NCI-H1417 treated with DMSO at 0.1 percent for 48 hours (cell line): ENCODE measurements around the gene KCNE4.

Source experiments
- DNase-seq: peaks from one replicate; lab custom pipeline; 2025; lab: John Stamatoyannopoulos, UW

The KCNE4 gene

GRCh38 chr2:223087466-223087865 lies 35.5 kb downstream of the KCNE4 start:
- DNase-seq, result no peak

- DNase-seq, result no peak
Observed at GRCh38 chr2:223088866-223089265, 36.9 kb downstream of the KCNE4 start.

DNA sequence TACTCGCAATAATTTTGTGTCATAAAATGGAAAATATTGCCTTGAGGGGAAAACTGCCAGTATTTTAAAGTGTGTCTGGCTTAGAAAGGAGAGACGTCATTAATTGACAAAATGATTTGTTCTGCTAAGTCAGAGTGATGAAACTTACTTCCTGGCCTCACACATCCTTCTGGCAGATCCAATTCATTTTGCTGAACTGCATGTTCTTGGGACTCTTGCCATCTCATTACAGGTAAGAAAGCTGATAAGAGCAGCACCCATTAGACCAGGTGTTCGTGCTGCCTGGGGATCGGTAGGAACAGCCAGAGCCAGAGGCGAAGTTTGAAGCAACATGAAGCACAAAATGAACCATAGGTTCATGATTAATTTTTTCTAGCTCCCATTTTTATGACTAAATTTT lies 38.0 kb downstream of the KCNE4 start:
- DNase-seq, result no peak

DNA sequence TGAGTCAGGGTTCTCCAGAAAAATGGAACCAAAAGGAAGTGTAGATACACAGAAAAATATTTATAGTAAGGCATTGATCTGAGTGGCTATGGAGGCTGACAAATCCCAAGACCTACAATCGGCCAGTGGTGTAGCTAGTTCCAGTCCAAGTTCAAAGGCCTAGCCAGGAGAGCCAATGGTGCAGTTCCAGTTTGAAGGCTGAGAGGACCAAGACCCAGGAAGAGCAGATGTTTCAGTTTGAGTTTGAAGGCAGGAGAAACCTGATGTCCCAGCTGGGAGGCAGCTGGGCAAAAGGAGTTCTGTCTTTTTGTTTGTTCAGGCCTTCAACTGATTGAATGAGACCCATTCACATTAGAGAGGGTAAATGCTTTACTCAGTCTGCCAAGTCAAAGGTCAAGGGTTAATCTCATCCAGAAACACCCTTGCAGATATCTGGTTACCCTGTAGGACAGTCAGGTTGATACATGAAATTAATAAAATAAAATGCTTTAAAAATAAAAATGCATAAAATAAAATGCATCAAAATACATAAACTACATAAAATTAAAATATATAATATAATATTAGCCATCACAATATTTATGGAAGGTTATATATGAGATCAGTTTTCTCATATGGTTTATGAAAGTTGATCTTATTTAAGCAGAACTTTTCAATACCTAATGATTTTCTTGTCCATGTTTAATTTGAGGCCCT lies 38.7 kb downstream of the KCNE4 start:
- DNase-seq, result no peak

DNA sequence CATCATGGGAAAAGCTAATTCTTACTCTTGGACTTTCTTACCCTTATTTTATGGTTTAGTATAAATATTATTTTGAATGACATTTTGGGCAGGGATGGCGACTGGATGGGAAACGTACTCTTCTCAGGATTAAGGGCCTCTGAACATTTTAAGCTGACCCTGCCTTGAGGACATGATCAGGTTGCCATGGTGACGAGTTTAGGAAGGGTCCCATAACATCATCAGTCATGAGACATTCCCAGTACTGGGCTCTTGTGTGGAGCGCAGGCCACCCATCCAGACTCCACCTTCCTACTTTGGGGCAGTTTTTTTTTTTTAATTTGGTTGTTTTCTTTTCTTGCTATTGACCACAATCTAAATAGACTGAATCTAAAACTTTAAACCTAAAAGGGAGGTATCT lies 40.7 kb downstream of the KCNE4 start:
- DNase-seq, result no peak

GRCh38 chr2:223093436-223094241 lies 41.6 kb downstream of the KCNE4 start:
- DNase-seq, result no peak

DNA sequence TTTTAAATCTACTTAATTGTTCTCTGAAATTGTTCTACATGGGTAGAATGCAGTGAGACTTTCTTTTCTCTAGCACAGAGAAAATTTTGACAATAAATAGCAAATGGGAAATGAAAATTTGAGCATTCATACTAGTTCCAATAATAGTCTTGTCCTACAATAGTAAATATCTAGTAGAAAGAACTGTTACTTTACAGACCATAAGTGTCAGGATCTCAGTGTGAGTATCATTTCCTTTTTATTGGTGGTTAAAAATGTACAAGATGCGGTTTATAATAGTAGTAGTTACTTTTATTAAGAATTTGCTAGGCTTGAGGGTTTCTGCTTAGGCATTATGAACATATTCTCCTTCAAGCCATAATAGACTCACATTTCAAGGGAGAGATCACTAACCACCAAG lies 43.2 kb downstream of the KCNE4 start:
- DNase-seq, result no peak

GRCh38 chr2:223096235-223096970 lies 44.4 kb downstream of the KCNE4 start:
- DNase-seq, result no peak

DNA sequence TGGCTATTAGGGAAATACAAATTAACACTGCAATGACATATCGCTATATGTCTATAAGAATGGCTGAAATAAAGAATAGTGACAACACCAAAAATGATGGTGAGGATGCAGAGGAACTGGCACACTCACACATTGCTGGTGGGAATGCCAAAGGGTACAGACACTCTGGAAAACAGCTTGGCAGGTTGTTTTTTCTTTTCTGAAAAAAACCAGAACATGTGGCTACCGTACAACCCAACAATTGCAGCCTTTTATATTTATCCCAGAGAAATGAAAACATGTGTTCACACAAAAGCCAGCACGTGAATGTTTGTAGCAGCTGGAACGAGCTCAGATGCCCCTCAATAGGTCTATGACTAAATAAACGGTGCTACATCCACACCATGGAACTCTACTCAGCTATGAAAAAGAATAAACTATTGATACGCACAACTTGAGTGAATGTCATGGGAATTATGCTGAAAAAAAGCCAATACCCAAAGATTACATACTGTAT lies 45.9 kb downstream of the KCNE4 start:
- DNase-seq, result no peak

- no peak for DNase-seq
Observed at GRCh38 chr2:223099561-223099960, 47.6 kb downstream of the KCNE4 start.

- no peak for DNase-seq
Observed at GRCh38 chr2:223100061-223100511, 48.1 kb downstream of the KCNE4 start.

DNA sequence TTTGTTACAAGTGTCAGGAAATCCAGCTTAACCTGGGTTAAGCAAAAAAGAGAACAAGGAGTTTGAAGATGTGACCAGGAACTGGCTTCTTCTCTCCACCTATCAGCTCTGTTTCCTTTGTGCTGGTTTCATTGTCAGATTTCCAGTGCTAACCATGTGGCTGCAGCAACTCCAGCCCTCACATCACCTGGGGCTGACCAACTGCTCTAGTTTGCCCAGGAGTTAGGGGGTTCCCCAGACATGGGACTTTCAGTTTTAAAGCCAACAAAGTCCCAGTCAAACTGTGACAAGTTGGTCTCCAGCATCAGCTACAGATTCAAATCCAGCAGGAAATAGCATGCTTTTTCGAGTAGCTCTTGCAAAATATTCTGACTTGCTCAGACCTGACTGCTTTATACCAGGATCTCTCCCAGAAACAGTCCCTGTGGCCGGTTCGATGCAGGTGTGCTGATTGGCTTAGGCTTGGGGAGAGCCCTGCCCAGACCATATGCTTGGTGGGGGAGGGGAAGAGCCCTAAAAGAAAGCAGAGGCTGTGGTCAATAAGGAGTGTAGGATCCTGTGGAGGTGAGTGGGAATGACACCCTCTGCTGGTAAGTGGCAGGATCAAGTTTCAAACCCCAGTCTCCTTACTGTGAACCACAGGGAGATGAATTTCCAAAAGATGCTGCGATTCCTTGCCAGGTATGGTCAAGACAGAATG lies 49.5 kb downstream of the KCNE4 start:
- DNase-seq, result no peak

- DNase-seq, result no peak
Observed at GRCh38 chr2:223102040-223102400, 50.0 kb downstream of the KCNE4 start.

DNA sequence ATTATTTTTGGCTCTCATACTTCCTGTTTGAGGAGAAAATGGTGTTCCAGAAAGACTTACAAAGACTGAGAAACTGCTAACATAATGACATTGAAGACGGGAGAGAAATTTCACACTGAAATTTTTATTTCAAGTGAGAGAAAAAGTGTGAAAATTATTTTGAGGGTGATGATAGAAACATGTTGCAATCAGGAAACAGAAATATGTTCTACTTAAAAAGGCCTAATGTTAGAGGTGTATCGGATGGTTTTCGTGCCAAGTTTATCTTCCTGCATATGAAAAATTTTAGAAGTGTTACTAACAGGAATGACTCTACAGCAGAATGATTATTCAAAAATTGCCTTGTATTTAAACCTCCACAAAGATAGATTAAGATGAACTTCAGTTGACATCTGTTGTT lies 50.5 kb downstream of the KCNE4 start:
- no peak for DNase-seq

DNA sequence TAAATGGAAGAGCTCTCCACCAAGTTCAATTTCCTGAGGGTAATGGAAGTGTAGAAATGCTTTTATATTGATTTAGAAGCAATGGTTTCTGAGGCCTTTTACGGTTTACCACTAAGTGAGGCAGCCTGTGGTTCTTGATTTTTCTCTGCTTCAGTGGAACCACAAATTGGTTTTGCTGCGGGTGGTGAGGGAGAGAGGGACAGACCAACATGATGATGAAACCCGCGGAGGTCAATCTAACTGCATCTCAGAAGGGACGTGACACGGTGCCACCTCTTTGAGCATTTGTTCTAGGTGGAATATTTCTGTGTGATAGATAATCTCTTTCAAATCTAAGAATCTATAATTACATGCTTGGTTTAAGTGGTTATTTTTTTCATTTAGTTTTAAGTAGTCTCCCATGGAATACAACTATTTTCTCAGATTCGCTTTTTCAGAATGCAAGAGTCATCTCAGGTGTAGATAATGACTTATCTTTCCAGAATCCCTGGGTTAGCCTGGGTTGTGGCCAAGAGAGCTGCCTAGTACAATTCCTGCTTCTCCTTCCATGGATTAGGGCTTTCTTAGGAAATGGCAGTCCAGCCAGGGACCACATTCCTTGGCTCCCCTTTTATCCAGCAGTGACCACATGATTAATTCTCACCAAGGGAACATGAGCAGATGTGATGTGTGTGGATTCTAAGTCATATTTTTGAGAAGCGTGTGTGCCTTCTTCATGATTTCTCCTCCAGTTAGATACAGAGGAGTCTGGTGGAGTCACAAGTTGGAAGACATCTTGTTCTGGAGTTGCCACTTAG lies 52.5 kb downstream of the KCNE4 start:
- DNase-seq, result no peak
